ENCODE measurements around the gene CEP57. TPM values are rescaled to one million over a fixed set of nuclear protein-coding genes. Genes with fewer than 3 reads are reported as not detected.
"Not testable (repeated sequence)": the region's sequence is repeated elsewhere in the genome, so short reads cannot be mapped to it uniquely, and the experiment has no call there.

The CEP57 gene
- total RNA-seq, 2 donors from 2014 or later = 39.9 to 47.3 TPM

DNA sequence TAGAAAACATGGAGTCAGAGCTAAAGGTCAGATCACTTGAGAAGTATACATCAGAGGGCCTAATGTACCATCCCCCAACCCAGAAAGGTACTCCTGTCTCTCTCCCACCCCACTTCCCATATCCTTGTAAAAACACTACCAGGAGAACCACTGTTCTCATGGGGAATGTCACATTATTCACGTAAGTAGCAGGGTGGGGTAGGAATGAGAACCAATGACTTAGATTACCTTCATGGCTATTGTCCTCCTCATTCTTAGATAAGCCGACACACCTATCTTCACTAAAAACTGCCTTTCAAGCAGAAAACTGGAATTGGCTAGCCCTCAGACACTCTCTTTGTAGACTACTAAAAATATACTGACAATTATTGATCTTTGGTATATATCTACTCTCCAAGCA, 63.6 kb downstream of the CEP57 start:
- intact Hi-C loops (cut with DNase I) = no loop called here
- no peak for DNase-seq
- no peak overlapping the region for H3K27ac ChIP-seq
- no peak overlapping the region for H3K9ac ChIP-seq (ENCODE audit: low read depth in 2 of 2, low read length in 2 of 2)
- no peaks in the 10 kb centered on the region for H3K9me3 ChIP-seq
- no peak overlapping the region for H3K4me3 ChIP-seq
- TF ChIP-seq CTCF (IDR thresholded peaks at IDR 0.05) = no peak
- H3K27me3 ChIP-seq = no peaks in the 10 kb centered on the region
- no peaks in the 10 kb centered on the region for H3K4me1 ChIP-seq
- no peaks in the 10 kb centered on the region for H3K36me3 ChIP-seq

DNA sequence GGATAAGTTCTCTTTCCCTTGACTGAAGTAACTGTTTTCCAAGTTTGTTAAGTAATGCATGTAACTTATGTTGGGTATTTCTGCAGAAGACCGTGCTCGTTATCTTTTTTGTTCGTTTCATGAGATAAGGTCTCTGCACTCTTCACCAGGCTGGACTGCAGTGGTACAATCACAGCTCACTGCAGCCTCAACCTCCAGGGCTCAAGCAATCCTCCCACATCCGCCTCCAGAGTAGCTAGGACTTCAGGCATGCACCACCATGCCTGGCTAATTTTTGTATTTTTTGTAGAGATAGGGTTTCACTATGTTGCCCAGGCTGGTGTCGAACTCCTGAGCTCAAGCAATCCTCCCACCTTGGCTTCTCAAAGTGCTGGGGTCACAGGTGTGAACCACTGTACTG, 64.1 kb downstream of the CEP57 start:
- H3K36me3 ChIP-seq; H3K9me3 ChIP-seq; intact Hi-C loops (cut with DNase I); H3K27me3 ChIP-seq; H3K9ac ChIP-seq (ENCODE audit: low read depth in 2 of 2, low read length in 2 of 2); H3K4me1 ChIP-seq; DNase-seq; H3K27ac ChIP-seq; H3K4me3 ChIP-seq: not testable (repeated sequence)

GRCh38 chr11:95860024-95860423, 69.7 kb downstream of the CEP57 start:
- H3K9ac ChIP-seq (ENCODE audit: low read depth in 2 of 2, low read length in 2 of 2); H3K4me3 ChIP-seq; DNase-seq; intact Hi-C loops (cut with DNase I); H3K27ac ChIP-seq; H3K36me3 ChIP-seq; H3K27me3 ChIP-seq; H3K9me3 ChIP-seq; H3K4me1 ChIP-seq: not testable (repeated sequence)

DNA sequence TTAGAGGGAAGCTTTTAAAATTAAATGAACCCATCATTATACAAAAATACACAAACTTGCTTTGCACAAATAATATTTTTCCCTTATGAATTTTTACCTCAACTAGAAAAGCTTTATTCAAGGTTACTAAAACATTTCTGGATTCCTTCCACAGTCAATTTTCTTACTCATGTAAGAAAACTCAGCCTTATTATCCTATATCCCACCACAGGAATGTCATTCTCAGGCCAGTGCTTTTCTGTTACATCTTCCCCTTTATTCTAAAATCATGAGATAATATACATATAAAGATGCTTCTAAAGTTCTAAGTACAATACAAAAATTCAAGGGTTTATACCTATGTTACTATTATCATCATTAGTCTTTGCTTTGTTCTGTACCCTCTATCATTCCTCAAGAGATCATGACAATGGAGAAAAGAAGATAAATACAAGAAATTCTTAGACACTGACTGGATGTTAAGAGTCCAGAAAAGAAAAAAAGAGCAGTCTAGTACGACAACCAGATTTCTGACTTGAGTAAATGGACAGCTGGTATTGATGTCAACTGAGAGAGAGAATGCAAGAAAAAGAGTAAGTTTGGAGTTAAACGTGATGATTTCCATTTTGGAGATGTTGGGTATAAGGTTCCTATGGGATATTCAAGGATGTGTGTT, 73.3 kb downstream of the CEP57 start:
- Histone ChIP-seq H3K4me1 (no peaks in the 10 kb centered on the region), H3K27me3 (no peaks in the 10 kb centered on the region), H3K27ac (no peak overlapping the region), H3K9ac (ENCODE audit: low read depth in 2 of 2, low read length in 2 of 2) (no peak overlapping the region), H3K4me3 (no peak overlapping the region), H3K9me3 (no peaks in the 10 kb centered on the region), H3K36me3 (no peaks in the 10 kb centered on the region)
- intact Hi-C loops (cut with DNase I) = no loop called here
- TF ChIP-seq CTCF (IDR thresholded peaks at IDR 0.05) = no peak
- DNase-seq = no peak

DNA sequence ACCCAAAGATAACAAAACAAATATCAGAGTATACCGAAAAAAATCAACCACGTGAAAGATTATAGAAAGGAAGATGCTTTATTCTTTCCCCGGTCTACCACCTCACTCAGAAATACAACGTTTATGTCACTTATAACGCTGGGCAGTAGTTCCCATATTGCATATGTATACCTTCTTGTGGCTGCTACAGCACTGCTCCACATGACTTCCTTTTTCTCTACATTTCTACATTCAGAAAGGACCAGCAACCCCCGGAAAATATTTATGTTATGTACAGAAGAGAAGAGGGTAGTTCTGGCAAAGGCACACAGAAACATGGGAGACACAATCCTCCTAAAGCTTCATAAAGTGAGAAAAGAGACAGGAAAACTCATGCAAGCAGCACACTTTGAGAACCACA, 76.8 kb downstream of the CEP57 start:
- no peak for TF ChIP-seq CTCF (IDR thresholded peaks at IDR 0.05)
- intact Hi-C loops (cut with DNase I) = no loop called here
- no peak overlapping the region for H3K4me3 ChIP-seq
- no peaks in the 10 kb centered on the region for H3K36me3 ChIP-seq
- DNase-seq = no peak
- no peaks in the 10 kb centered on the region for H3K9me3 ChIP-seq
- no peak overlapping the region for H3K27ac ChIP-seq
- no peaks in the 10 kb centered on the region for H3K27me3 ChIP-seq
- no peak overlapping the region for H3K9ac ChIP-seq (ENCODE audit: low read depth in 2 of 2, low read length in 2 of 2)
- no peaks in the 10 kb centered on the region for H3K4me1 ChIP-seq

DNA sequence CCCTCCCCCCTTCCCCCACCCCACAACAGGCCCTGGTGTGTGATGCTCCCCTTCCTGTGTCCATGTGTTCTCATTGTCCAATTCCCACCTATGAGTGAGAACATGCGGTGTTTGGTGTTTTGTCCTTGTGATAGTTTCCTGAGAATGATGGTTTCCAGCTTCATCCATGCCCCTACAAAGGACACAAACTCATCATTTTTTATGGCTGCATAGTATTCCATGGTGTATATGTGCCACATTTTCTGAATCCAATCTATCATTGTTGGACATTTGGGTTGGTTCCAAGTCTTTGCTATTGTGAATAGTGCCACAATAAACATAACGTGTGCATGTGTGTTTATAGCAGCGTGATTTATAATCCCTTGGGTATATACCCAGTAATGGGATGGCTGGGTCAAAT, 80.6 kb downstream of the CEP57 start:
- intact Hi-C loops (cut with DNase I); H3K27ac ChIP-seq; H3K36me3 ChIP-seq; DNase-seq; H3K4me3 ChIP-seq; H3K27me3 ChIP-seq; H3K9me3 ChIP-seq; H3K9ac ChIP-seq (ENCODE audit: low read depth in 2 of 2, low read length in 2 of 2); H3K4me1 ChIP-seq: not testable (repeated sequence)

GRCh38 chr11:95877291-95877690, 87.0 kb downstream of the CEP57 start:
- DNase-seq = no peak
- Histone ChIP-seq H3K9ac (ENCODE audit: low read depth in 2 of 2, low read length in 2 of 2) (no peak overlapping the region), H3K9me3 (no peaks in the 10 kb centered on the region), H3K4me1 (no peaks in the 10 kb centered on the region), H3K27me3 (no peaks in the 10 kb centered on the region), H3K36me3 (no peaks in the 10 kb centered on the region), H3K4me3 (no peak overlapping the region), H3K27ac (no peak overlapping the region)
- no peak for TF ChIP-seq CTCF (IDR thresholded peaks at IDR 0.05)
- intact Hi-C loops (cut with DNase I) = no loop called here

Other genes with a start within 250 kb of the CEP57 start
- gene FAM76B, start 716 bp upstream of the CEP57 start, total RNA-seq = 10 to 100 TPM; 17.5 to 22.1 TPM
- 10 to 100 TPM; 29.3 to 34.3 TPM for gene MTMR2, start 133.6 kb downstream of the CEP57 start, total RNA-seq